Ovary (tissue), 3 donors: Measurements from ENCODE around the gene CFAP43.

Source experiments
- CTCF ChIP-seq, 3 donors: fragments of 450-650 bp in 2 of 3; fragments of 200-600 bp in 1 of 3; IDR thresholded peaks; one replicate each; pipeline versions ENCODE4 v1.5.1 to v1.8.0; 2016 to 2022; ENCODE audit warnings: antibody characterized with exemption in 3 of 3, mild to moderate bottlenecking in 1 of 3
- POLR2A ChIP-seq: fragments of 450-650 bp; IDR thresholded peaks from one replicate; pipeline ENCODE4 v1.6.1; 2017; ENCODE audit warnings: antibody characterized with exemption, mild to moderate bottlenecking, moderate library complexity
- donor health status: DM: no; HTN: no; CAD: no.

GRCh38 chr10:104233817-104234216 lies 1.7 kb upstream of the CFAP43 start:
- TF ChIP-seq CTCF (IDR thresholded peaks at IDR 0.05) (no peak), POLR2A (no peak)
